A673 (cell line): ENCODE data around the gene DMRT2. TPM values are rescaled to one million over a fixed set of nuclear protein-coding genes. Genes with fewer than 3 reads are reported as not detected.

Experiments
- BruUV-seq: library from RNA; stranded (reverse); fragments of 400-500 nt; replicated peaks from 2 replicates; lab custom pipeline; 2021; lab: Mats Ljungman, UMichigan
- CTCF ChIA-PET: fragments of 300-600 bp; sonication (Branson Sonifier 250); formaldehyde crosslinking; loops from one replicate; lab custom pipeline; 2022; ENCODE audit warnings: antibody characterized with exemption; lab: Charles Lee
- POLR2A ChIA-PET: fragments of 300-600 bp; sonication (Branson Sonifier 250); formaldehyde crosslinking; loops from one replicate; lab custom pipeline; 2022; ENCODE audit warnings: antibody characterized with exemption; ENCODE audit not compliant: low non-redundant PET; lab: Charles Lee
- DNase-seq: peaks from one replicate; pipeline ENCODE4 v3.0.0-alpha.2; 2015; ENCODE audit warnings: low spot score
- H3K27ac ChIP-seq: fragments of 200-600 bp; sonication (generic); 2 replicates; pipeline ENCODE4 v1.5.1; 2016; ENCODE audit warnings: mixed run types, low read depth, mild to moderate bottlenecking, mixed read lengths, antibody characterized with exemption, low read length; ENCODE audit not compliant: poor library complexity, severe bottlenecking
- H3K27me3 ChIP-seq: fragments of 200-600 bp; sonication (generic); replicated peaks from 2 replicates; pipeline ENCODE4 v1.6.1; 2017; ENCODE audit warnings: mixed run types, low read depth, mild to moderate bottlenecking, mixed read lengths, antibody characterized with exemption, low read length; ENCODE audit not compliant: insufficient read depth, poor library complexity
- H3K36me3 ChIP-seq: fragments of 200-600 bp; sonication (generic); 2 replicates; pipeline ENCODE4 v1.6.1; 2016; ENCODE audit warnings: mixed run types, mild to moderate bottlenecking, mixed read lengths, antibody characterized with exemption, low read length; ENCODE audit not compliant: insufficient read depth, poor library complexity, severe bottlenecking
- H3K4me1 ChIP-seq: fragments of 200-600 bp; sonication (generic); 2 replicates; pipeline ENCODE4 v1.6.1; 2017; ENCODE audit warnings: mixed run types, mild to moderate bottlenecking, mixed read lengths, antibody characterized with exemption, low read length; ENCODE audit not compliant: insufficient read depth, poor library complexity, severe bottlenecking
- H3K4me3 ChIP-seq: fragments of 200-600 bp; sonication (generic); 2 replicates; pipeline ENCODE4 v1.5.1; 2016; ENCODE audit warnings: low read depth, mixed run types, mild to moderate bottlenecking, mixed read lengths, low read length; ENCODE audit not compliant: poor library complexity, severe bottlenecking
- H3K9me3 ChIP-seq: fragments of 200-600 bp; sonication (generic); 2 replicates; pipeline ENCODE4 v1.6.1; 2016; ENCODE audit warnings: mixed run types, low read depth, mild to moderate bottlenecking, mixed read lengths, antibody characterized with exemption, low read length; ENCODE audit not compliant: poor library complexity, severe bottlenecking
- CTCF ChIP-seq: fragments of 300-800, 200-600 bp; sonication (generic); conservative IDR thresholded peaks from 2 replicates; pipeline ENCODE4 v1.5.1; 2017; ENCODE audit warnings: low read depth, mild to moderate bottlenecking, antibody characterized with exemption, low read length, moderate library complexity, mixed read lengths
- EZH2 ChIP-seq: fragments of 200-600 bp; sonication (generic); IDR thresholded peaks from 2 replicates; pipeline ENCODE4 v1.6.1; 2017; ENCODE audit warnings: borderline replicate concordance, low read depth, mild to moderate bottlenecking, mixed read lengths, antibody characterized with exemption, low read length; ENCODE audit not compliant: poor library complexity, severe bottlenecking
- intact Hi-C: fragments of 100-400 bp; cut with micrococcal nuclease; formaldehyde crosslinking; loops from one replicate; pipeline ENCODE4 v1.10.0; 2022; ENCODE audit not compliant: unreplicated experiment
- total RNA-seq: library from RNA; stranded (reverse); gene quantifications from 2 replicates; pipeline ENCODE4 v1.2.3, GENCODE V29; 2021

DMRT2 gene
- total RNA-seq, 1 experiment from 2014 or later, result not detected

GRCh38 chr9:1052365-1053281 lies 2.5 kb downstream of the DMRT2 start:
- no peak overlapping the region for H3K27ac ChIP-seq
- DNase-seq, result no peak
- no peak overlapping the region for H3K4me3 ChIP-seq
- H3K27me3 ChIP-seq, result peaks cover 97% of the 10 kb centered on the region
- no peaks in the 10 kb centered on the region for H3K9me3 ChIP-seq
- POLR2A ChIA-PET, result no interaction called here
- intact Hi-C loops, result no loop called here
- H3K4me1 ChIP-seq, result no peaks in the 10 kb centered on the region
- CTCF ChIA-PET, result no interaction called here
- H3K36me3 ChIP-seq, result no peaks in the 10 kb centered on the region
- no TSS peak for BruUV-seq
- TF ChIP-seq CTCF (no peak), EZH2 (no peak)

- intact Hi-C loops, result no loop called here
- BruUV-seq, result no TSS peak
- Histone ChIP-seq H3K4me3 (no peak overlapping the region), H3K27me3 (peaks cover 94% of the 10 kb centered on the region), H3K27ac (no peak overlapping the region), H3K4me1 (no peaks in the 10 kb centered on the region), H3K36me3 (no peaks in the 10 kb centered on the region), H3K9me3 (no peaks in the 10 kb centered on the region)
- POLR2A ChIA-PET, result no interaction called here
- no peak for TF ChIP-seq CTCF
- TF ChIP-seq EZH2, result no peak
- no peak for DNase-seq
- CTCF ChIA-PET, result no interaction called here
Measured at GRCh38 chr9:1053282-1053621, 3.1 kb downstream of the DMRT2 start.

- Histone ChIP-seq H3K27me3 (peaks cover 86% of the 10 kb centered on the region), H3K4me1 (no peaks in the 10 kb centered on the region), H3K36me3 (no peaks in the 10 kb centered on the region), H3K27ac (no peak overlapping the region), H3K4me3 (no peak overlapping the region), H3K9me3 (no peaks in the 10 kb centered on the region)
- ChIA-PET CTCF (no interaction called here), POLR2A (no interaction called here)
- intact Hi-C loops, result no loop called here
- TF ChIP-seq EZH2, result no peak
- no peak for TF ChIP-seq CTCF
- no TSS peak for BruUV-seq
- no peak for DNase-seq
Measured at GRCh38 chr9:1053986-1054425, 3.8 kb downstream of the DMRT2 start.
